Measurements from ENCODE around the gene GNB4.

Gene GNB4

DNA sequence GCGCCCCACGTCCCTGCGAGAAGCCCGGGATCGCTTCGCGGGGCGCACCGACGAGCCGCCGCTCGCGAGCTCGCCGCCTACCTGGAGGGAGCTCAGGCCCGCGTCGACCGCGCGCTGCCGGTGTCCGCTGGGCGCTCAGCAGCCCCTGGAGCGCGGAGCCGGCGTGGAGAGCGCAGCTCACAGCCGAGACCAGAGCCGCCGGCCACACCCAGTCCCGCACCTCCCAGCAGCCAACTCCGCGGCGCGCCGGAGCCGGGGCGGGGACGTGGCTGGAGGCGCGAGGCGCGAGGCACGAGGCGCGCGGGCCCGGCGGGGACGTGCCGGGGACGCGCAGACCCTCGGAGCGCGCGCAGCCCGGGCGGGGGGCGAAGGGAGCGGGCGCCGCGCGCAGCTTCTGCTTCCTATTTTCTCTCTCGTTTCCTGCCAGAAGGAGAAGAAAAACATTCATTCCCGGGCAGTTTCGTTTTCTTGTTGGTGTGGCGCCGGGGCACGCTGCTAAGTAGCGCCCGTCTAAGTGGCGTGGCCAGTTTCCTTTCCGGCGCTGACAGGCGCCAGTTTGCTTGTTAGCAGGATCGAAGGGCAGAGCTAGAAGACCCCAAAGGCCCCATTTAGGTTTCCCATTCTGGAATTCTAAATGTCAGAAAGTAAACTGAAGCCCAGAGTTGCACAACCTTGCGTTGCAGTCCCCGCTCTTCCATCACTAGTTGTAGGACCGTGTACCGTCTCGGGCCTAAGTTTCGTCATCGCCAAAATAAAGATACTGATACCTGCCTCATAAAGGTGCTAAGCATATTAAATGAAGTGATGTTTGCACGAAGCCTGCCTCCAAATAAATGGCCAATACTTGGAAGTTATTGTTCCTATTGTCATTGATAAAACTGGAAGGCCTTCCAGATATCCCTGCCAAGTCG, at the start of gene GNB4:
Gene GNB4 (minus strand): TSS at position 206 of the 911 bp plus-strand sequence. CDS start 25,270 bp downstream, outside the sequence.
- peak; percentile 1 for DNase-seq (ENCODE audit: low read depth)

- no peak for DNase-seq (ENCODE audit: low read depth)
Measured at GRCh38 chr3:179495483-179495882, 44.2 kb upstream of the GNB4 start.

DNA sequence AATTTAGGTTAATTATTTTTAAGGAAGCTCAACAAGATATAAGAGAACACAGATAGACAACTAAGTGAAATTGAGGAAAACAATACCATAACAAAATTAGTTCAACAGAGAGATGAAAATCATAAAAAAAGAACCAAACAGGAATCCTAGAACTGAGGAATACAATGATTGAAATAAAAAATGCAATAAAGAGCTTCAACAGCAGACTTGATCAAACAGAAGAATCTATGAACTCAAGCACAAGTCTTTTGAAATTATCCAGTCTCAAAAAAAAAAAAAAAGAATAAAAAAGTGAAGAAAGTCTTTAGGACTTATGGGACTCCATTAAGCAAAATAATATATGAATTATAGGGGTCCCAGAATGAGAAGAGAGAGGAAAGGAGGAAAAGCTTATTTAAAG, 42.0 kb upstream of the GNB4 start:
- no peak for DNase-seq (ENCODE audit: low read depth)

DNA sequence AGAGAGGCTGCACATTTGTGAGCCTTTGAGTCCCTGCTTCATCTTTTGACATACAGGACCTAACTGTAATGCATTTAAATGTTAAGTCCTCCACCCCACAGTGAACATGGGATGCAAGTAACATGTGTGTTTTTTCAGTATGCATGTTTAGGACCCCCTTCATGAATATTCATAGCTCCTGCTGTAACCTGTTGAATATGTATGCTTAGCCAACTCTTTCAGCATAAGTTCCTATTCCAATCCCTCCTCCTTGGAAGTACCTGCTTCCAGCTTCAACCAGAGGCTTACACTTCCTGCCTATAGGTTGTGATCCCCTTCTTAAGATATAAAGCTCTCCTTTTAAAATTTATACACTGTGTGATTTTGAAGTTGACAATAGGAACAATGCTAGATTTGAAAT, 36.9 kb upstream of the GNB4 start:
- DNase-seq (ENCODE audit: low read depth): no peak

DNA sequence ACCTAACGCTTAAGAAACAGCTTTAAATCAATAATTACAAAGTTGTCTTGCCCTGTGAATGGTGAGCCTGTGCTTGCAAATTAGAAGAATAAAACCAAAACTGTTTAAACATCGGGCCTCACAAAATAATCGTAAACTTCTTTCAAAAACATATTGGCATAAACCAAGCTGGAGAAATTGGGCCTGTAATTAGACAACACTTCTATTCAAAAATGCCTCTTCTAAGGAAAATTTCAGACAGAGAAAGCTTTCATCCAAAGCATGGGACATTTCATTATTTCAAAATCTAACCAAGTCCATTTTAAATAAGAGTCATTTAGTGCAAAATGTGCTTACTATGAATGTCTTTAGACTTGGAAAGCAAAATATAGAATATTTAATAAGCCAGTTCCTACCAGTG, 35.5 kb upstream of the GNB4 start:
- no peak for DNase-seq (ENCODE audit: low read depth)

GRCh38 chr3:179482857-179483256, 31.6 kb upstream of the GNB4 start:
- DNase-seq (ENCODE audit: low read depth): no peak

DNA sequence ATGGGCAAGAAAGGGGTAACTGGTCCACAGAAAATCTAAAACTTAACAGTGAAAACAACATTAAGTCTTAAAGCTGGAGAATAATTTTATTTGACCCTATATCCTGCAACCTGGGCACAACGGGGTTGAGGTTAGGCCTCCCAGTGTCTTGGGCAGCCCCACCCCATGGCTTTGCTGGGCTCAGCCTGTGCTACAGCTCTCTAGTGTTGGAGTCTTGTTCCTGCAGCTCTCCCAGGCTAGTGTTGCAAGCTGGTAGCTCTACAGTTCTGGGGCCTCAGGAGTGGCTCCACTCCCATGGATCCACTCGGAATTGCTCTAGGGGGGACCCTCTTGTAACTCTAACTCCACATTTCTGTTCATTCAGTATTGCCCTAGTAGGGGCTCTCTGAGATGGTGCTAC, 24.9 kb upstream of the GNB4 start:
- no peak for DNase-seq (ENCODE audit: low read depth)

DNA sequence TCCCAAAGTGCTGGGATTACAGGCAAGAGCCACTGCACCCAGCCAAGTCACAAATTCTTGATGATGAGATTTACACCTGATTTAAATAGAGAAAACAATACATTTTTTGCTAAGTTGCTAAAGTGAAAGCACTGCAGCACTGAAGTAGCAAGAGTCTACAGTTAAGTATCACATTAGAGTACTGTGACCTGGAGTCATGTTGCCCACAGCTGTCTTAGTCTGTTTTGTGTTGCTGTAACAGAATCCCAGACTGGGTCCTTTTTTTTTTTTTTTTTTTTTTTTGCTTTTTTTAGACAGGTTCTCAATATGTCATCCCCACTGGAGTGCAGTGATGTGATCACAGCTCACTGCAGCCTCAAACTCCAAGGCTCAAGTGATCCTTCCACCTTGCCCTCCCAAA, 23.2 kb upstream of the GNB4 start:
- no peak for DNase-seq (ENCODE audit: low read depth)

- no peak for DNase-seq (ENCODE audit: low read depth)
Measured at GRCh38 chr3:179473565-179473964, 22.3 kb upstream of the GNB4 start.

- DNase-seq (ENCODE audit: low read depth): no peak
Measured at GRCh38 chr3:179464323-179465092, 13.2 kb upstream of the GNB4 start.

GRCh38 chr3:179463319-179463718, 12.0 kb upstream of the GNB4 start:
- DNase-seq (ENCODE audit: low read depth): no peak

GRCh38 chr3:179460260-179460659, 9.0 kb upstream of the GNB4 start:
- no peak for DNase-seq (ENCODE audit: low read depth)

DNA sequence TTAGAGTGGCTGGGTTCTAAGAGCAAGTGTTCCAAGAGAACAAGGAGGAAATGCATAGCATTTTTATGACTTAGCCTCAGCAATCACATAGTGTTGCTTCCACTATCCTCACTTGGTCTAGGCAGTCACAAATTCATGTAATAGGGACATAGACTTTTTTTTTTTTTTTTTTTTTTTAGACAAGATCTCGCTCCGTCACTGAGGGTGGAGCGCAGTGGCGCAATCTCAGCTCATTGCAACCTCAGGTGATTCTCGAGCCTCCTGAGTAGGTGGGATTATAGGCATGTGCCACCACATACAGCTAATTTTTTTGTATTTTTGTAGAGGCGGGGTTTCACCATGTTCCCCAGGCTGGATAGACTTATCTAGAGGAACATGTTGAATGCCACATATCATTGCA, 4.7 kb upstream of the GNB4 start:
- DNase-seq (ENCODE audit: low read depth): no peak

DNA sequence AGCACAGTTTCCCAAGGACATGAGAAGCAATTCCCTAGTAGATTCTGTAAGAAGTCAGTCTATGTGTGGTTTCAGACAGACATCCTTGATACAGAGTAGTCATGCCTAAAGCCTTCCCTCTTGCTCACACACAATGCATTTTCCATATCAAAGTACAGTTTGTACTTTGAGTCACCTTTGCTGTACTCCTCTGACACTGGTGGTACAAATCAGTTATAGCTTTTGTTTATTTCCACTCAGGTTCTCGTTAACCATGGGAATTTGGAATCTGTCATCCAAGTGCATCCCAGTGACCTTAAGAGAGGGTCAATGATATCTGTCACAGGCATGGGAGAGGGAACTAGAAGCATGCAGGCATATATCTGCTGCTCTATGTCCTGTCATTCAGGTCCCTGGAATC, 3.6 kb upstream of the GNB4 start:
- no peak for DNase-seq (ENCODE audit: low read depth)

DNA sequence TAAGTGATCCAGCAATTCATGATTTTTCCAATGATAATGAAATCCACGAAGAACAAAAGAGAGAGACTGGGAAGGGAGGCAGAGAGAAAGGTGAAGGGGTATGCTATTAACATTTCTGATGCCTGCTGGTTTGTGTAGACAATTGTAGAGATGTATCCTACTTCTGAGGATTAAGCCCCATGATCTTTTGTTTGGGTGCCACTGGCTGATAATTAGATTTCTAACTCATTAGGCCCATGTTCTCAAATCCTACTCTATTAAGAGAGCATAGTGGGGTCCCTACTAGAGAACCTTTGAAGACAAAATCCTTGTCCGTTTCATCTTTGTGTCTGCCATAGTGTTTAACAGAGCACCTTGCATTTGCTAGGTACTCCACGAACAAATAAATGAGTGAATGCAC, 2.7 kb upstream of the GNB4 start:
- no peak for DNase-seq (ENCODE audit: low read depth)

GRCh38 chr3:179452872-179453271, 1.6 kb upstream of the GNB4 start:
- DNase-seq (ENCODE audit: low read depth): no peak

DNA sequence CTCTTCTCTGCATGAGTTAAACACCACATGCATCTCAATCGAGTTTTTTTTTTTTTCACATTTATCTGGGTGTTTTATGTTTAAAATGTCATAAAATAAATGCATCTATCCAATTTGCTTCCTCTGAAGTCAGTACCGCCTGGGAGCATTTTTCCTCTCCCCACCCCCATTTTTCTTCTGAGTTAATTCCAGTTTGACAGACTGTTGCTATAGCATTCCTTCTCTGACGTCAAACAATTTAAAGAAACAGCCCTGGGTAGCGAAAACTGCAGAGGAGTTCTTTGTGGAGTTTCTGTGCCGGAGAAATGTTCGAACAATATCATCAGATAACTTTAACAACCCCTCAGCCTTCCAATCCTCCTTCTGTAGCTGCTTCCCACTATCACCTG, 900 bp upstream of the GNB4 start:
- DNase-seq (ENCODE audit: low read depth): no peak

- DNase-seq (ENCODE audit: low read depth): no peak
Measured at GRCh38 chr3:179450901-179451264, 387 bp downstream of the GNB4 start.

- no peak for DNase-seq (ENCODE audit: low read depth)
Measured at GRCh38 chr3:179450261-179450701, 989 bp downstream of the GNB4 start.

DNA sequence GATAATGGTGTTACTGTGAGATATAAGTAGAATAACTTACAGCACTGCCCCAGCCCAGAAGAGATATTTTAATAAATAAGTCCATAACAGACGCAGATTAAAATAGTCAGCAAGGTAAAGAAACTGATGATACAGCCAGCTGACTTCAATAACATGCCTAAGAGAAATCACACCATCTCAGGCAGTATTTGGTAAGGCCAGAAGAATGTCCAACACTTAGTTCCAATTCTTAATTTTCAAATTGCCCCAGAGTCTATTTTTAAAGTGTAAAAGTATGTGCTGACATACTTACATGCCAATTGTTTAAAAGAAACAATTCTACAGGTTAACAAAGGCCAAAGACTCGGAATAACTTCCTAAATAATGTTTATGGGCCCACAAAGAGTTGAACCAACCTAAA, 1.6 kb downstream of the GNB4 start:
- DNase-seq (ENCODE audit: low read depth): no peak

DNA sequence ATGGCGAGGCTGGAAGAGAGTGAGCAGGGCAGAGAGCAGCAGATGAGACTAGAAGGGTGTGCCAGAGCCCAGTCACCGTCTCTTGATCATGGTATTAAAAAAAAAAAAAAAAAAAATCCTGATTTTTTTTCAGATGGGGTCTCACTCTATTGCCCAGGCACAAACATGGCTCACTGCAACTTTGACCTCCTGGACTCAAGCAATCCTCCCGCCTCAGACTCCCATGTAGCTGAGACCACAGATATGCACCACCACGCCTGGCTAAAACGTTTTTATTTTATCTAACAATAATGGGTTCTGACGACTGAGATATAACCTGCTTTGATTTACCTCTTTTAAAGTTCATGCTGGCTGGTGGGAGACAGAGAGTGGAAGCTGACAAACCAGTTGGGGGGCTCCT, 4.0 kb downstream of the GNB4 start:
- DNase-seq (ENCODE audit: low read depth): no peak

- DNase-seq (ENCODE audit: low read depth): no peak
Measured at GRCh38 chr3:179446501-179446900, 4.8 kb downstream of the GNB4 start.

DNA sequence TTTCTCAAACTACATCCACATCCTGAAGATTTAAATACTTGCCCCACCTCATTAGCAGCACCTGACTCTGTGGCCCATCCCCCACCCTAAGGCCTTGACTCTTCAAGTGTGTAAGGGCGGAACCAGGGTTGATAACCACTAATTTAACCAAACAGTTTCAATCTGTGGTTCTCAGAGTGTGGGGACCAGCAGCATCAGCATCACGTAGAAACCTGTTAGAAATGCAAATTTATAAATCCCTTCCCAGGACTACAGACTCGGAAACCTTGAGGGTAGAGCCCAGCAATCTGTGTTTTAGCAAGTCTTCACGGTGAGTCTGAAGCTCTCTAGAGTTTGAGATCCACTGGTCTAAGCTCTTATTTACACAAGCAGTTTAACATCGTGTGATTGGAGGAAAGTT, 12.4 kb downstream of the GNB4 start:
- DNase-seq (ENCODE audit: low read depth): no peak

Measured in activated T-helper 9 cell treated with anti-CD3 and anti-CD28 coated beads, Interleukin-2, amount 50 U/mL, for 16 hours (primary cell).